Trophoblast cell (in vitro differentiated cells and primary cell): ENCODE measurements around the gene RTL1.

Source experiments
- DNase-seq, 2 donors: peaks; one replicate each; pipeline ENCODE4 v3.0.0-alpha.2; 2016
- H2AFZ ChIP-seq: 2 replicates; pipeline ENCODE4 v1.6.1; 2013; ENCODE audit warnings: low read length, moderate library complexity, mild to moderate bottlenecking; ENCODE audit not compliant: insufficient read depth, poor library complexity
- H2AK5ac ChIP-seq: 2 replicates; pipeline ENCODE4 v1.6.1; 2013; ENCODE audit warnings: mild to moderate bottlenecking, low read length
- H2BK120ac ChIP-seq: 2 replicates; pipeline ENCODE4 v1.6.1; 2013; ENCODE audit warnings: low read length, mild to moderate bottlenecking, moderate library complexity; ENCODE audit not compliant: insufficient read depth, poor library complexity
- H2BK12ac ChIP-seq: 2 replicates; pipeline ENCODE4 v1.6.1; 2013; ENCODE audit warnings: mild to moderate bottlenecking, low read length, moderate library complexity
- H2BK5ac ChIP-seq: 2 replicates; pipeline ENCODE4 v1.6.1; 2013; ENCODE audit warnings: low read length, low read depth, moderate library complexity, mild to moderate bottlenecking; ENCODE audit not compliant: poor library complexity
- H3K14ac ChIP-seq: 2 replicates; pipeline ENCODE4 v1.6.1; 2013; ENCODE audit warnings: mild to moderate bottlenecking, low read length
- H3K18ac ChIP-seq: 2 replicates; pipeline ENCODE4 v1.6.1; 2013; ENCODE audit warnings: mild to moderate bottlenecking, low read length
- H3K23ac ChIP-seq: 2 replicates; pipeline ENCODE4 v1.6.1; 2013; ENCODE audit warnings: low read length
- H3K27ac ChIP-seq: 2 replicates; pipeline ENCODE4 v1.5.1; 2013; ENCODE audit warnings: low read depth, mild to moderate bottlenecking, inconsistent platforms, low read length, moderate library complexity
- H3K27me3 ChIP-seq: 2 replicates; pipeline ENCODE4 v1.6.1; 2013; ENCODE audit warnings: inconsistent platforms, mild to moderate bottlenecking, low read length, moderate library complexity; ENCODE audit not compliant: insufficient read depth
- H3K36me3 ChIP-seq, 2 experiments: 1 replicate in 1 of 2; 2 replicates in 1 of 2; pipeline ENCODE4 v1.6.1; 2013; ENCODE audit warnings: low read length in 2 of 2, mild to moderate bottlenecking in 2 of 2, moderate library complexity in 1 of 2; ENCODE audit not compliant: insufficient read depth in 2 of 2, control insufficient read depth in 1 of 2
- H3K4ac ChIP-seq: 2 replicates; pipeline ENCODE4 v1.6.1; 2013; ENCODE audit warnings: low read depth, mild to moderate bottlenecking, low read length, moderate library complexity
- H3K4me1 ChIP-seq, 2 experiments: 1 replicate in 1 of 2; 2 replicates in 1 of 2; pipeline ENCODE4 v1.6.1; 2013; ENCODE audit warnings: low read length in 2 of 2, mild to moderate bottlenecking in 2 of 2, moderate library complexity in 1 of 2; ENCODE audit not compliant: insufficient read depth in 2 of 2, control insufficient read depth in 1 of 2
- H3K4me2 ChIP-seq: 2 replicates; pipeline ENCODE4 v1.6.1; 2013; ENCODE audit warnings: inconsistent platforms, mild to moderate bottlenecking, low read length, moderate library complexity
- H3K4me3 ChIP-seq: 2 replicates; pipeline ENCODE4 v1.5.1; 2013; ENCODE audit warnings: mild to moderate bottlenecking, low read depth, low read length, inconsistent platforms
- H3K79me1 ChIP-seq: one replicate; pipeline ENCODE4 v1.6.1; 2013; ENCODE audit warnings: low read length
- H3K79me2 ChIP-seq: 2 replicates; pipeline ENCODE4 v1.6.1; 2013; ENCODE audit warnings: low read length, mild to moderate bottlenecking; ENCODE audit not compliant: control insufficient read depth, insufficient read depth, poor library complexity
- H3K9ac ChIP-seq: 2 replicates; pipeline ENCODE4 v1.6.1; 2013; ENCODE audit warnings: mild to moderate bottlenecking, low read length
- H3K9me3 ChIP-seq: 2 replicates; pipeline ENCODE4 v1.6.1; 2013; ENCODE audit warnings: low read depth, mild to moderate bottlenecking, control low read depth, inconsistent platforms, low read length; ENCODE audit not compliant: insufficient read depth
- H4K12ac ChIP-seq: 2 replicates; pipeline ENCODE4 v1.6.1; 2013; ENCODE audit warnings: low read depth, mild to moderate bottlenecking, low read length, moderate library complexity
- H4K8ac ChIP-seq: 2 replicates; pipeline ENCODE4 v1.6.1; 2013; ENCODE audit warnings: low read depth, mild to moderate bottlenecking, low read length, moderate library complexity
- H4K91ac ChIP-seq: one replicate; pipeline ENCODE4 v1.6.1; 2013; ENCODE audit warnings: low read depth, mild to moderate bottlenecking, low read length, moderate library complexity
- WGBS: extraction: QIAGEN DNeasy Blood & Tissue Kit; methylation state at CpG from one replicate; pipeline ENCODE4 v1.1.7; 2013; ENCODE audit warnings: missing lambda C conversion rate; ENCODE audit not compliant: insufficient read length, insufficient coverage; ENCODE audit errors: extremely low coverage; 5-methylcytosine and 5-hydroxymethylcytosine counted together

RTL1 gene

GRCh38 chr14:100915560-100915959 lies 12.0 kb upstream of the RTL1 start:
- H3K27me3 ChIP-seq = no peaks in the 10 kb centered on the region
- H3K27ac ChIP-seq = no peak overlapping the region
- no peak overlapping the region for H3K4me3 ChIP-seq

DNA sequence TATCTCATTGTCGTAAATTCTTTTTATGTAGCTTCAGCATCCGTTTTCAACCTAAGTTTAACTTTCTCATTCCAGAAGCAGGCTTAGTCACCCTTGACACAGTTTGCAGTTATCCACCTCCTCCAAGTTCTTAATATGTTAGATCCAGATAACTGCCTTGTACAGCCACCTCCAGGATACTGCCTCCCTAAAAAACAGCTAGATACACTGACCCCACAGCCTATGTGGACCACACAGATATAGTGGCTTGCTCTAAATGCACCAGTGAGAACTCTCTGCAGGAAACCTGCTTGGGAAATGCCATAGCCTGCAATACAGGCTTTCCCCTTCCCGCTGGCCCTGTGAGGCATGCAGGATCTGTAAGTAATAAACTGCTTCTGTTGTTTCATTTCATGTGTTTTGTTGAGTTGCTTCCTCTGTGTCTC lies 11.1 kb upstream of the RTL1 start:
- no peaks in the 10 kb centered on the region for H3K79me2 ChIP-seq
- no peak overlapping the region for H2AK5ac ChIP-seq
- H3K9ac ChIP-seq = no peak overlapping the region
- no peak overlapping the region for H4K91ac ChIP-seq
- H2BK120ac ChIP-seq = no peak overlapping the region
- no peak overlapping the region for H3K14ac ChIP-seq
- H3K4me2 ChIP-seq = no peak overlapping the region
- H3K36me3 ChIP-seq = no peaks in the 10 kb centered on the region
- H2BK5ac ChIP-seq = no peak overlapping the region
- no peaks in the 10 kb centered on the region for H3K79me1 ChIP-seq
- WGBS = no CpG with 5 or more reads among the region's 3 CpGs
- no peaks in the 10 kb centered on the region for H3K9me3 ChIP-seq
- H4K8ac ChIP-seq = no peak overlapping the region
- H3K4me1 ChIP-seq = no peaks in the 10 kb centered on the region
- H3K27ac ChIP-seq = no peak overlapping the region
- no peak overlapping the region for H3K4me3 ChIP-seq
- no peak overlapping the region for H2AFZ ChIP-seq
- H3K18ac ChIP-seq = no peak overlapping the region
- no peak for DNase-seq
- H4K12ac ChIP-seq = no peak overlapping the region
- H3K4ac ChIP-seq = no peak overlapping the region
- no peak overlapping the region for H2BK12ac ChIP-seq
- no peak overlapping the region for H3K23ac ChIP-seq
- no peaks in the 10 kb centered on the region for H3K27me3 ChIP-seq

More at GRCh38 chr14:100915560-100915959, 12.0 kb upstream of the RTL1 start:
- H3K18ac ChIP-seq = no peak overlapping the region
- no peak overlapping the region for H3K23ac ChIP-seq
- H3K79me2 ChIP-seq = no peaks in the 10 kb centered on the region
- no peak overlapping the region for H3K14ac ChIP-seq
- H2AK5ac ChIP-seq = no peak overlapping the region
- H2BK5ac ChIP-seq = no peak overlapping the region
- H4K91ac ChIP-seq = no peak overlapping the region
- no peaks in the 10 kb centered on the region for H3K9me3 ChIP-seq
- no peak overlapping the region for H2BK12ac ChIP-seq
- no peaks in the 10 kb centered on the region for H3K79me1 ChIP-seq
- no peak for DNase-seq
- no peak overlapping the region for H3K9ac ChIP-seq
- H4K8ac ChIP-seq = no peak overlapping the region
- no peaks in the 10 kb centered on the region for H3K36me3 ChIP-seq
- H2AFZ ChIP-seq = no peak overlapping the region
- H3K4me1 ChIP-seq = no peaks in the 10 kb centered on the region
- H2BK120ac ChIP-seq = no peak overlapping the region
- WGBS = no CpG with 5 or more reads among the region's 2 CpGs
- H3K4me2 ChIP-seq = no peak overlapping the region
- H3K4ac ChIP-seq = no peak overlapping the region
- no peak overlapping the region for H4K12ac ChIP-seq

GRCh38 chr14:100911665-100912316 lies 8.3 kb upstream of the RTL1 start:
- H2AFZ ChIP-seq = no peak overlapping the region
- no peaks in the 10 kb centered on the region for H3K27me3 ChIP-seq
- no peak for DNase-seq
- no peak overlapping the region for H3K4ac ChIP-seq
- H3K18ac ChIP-seq = no peak overlapping the region
- no peak overlapping the region for H3K23ac ChIP-seq
- H3K27ac ChIP-seq = no peak overlapping the region
- no peak overlapping the region for H3K14ac ChIP-seq
- no peak overlapping the region for H4K12ac ChIP-seq
- no peak overlapping the region for H3K4me3 ChIP-seq
- no peak overlapping the region for H2BK5ac ChIP-seq
- no peaks in the 10 kb centered on the region for H3K79me1 ChIP-seq
- H4K8ac ChIP-seq = no peak overlapping the region
- no peaks in the 10 kb centered on the region for H3K9me3 ChIP-seq
- no peak overlapping the region for H3K9ac ChIP-seq
- H4K91ac ChIP-seq = no peak overlapping the region
- H3K4me1 ChIP-seq = no peaks in the 10 kb centered on the region
- no peaks in the 10 kb centered on the region for H3K79me2 ChIP-seq
- H3K36me3 ChIP-seq = no peaks in the 10 kb centered on the region
- H2BK12ac ChIP-seq = no peak overlapping the region
- H2BK120ac ChIP-seq = no peak overlapping the region
- WGBS = no CpG with 5 or more reads among the region's 8 CpGs
- no peak overlapping the region for H3K4me2 ChIP-seq
- H2AK5ac ChIP-seq = no peak overlapping the region

- Histone ChIP-seq H4K91ac (no peak overlapping the region), H2BK12ac (no peak overlapping the region), H2BK120ac (no peak overlapping the region), H3K4me3 (no peak overlapping the region), H3K9me3 (no peaks in the 10 kb centered on the region), H3K4me2 (no peak overlapping the region), H3K4me1 (no peaks in the 10 kb centered on the region), H3K18ac (no peak overlapping the region), H3K36me3 (no peaks in the 10 kb centered on the region), H3K9ac (no peak overlapping the region), H3K4ac (no peak overlapping the region), H2AK5ac (no peak overlapping the region), H3K23ac (no peak overlapping the region), H3K27ac (no peak overlapping the region), H4K8ac (no peak overlapping the region), H2BK5ac (no peak overlapping the region), H2AFZ (no peak overlapping the region), H3K27me3 (no peaks in the 10 kb centered on the region), H3K79me1 (no peaks in the 10 kb centered on the region), H4K12ac (no peak overlapping the region), H3K79me2 (no peaks in the 10 kb centered on the region), H3K14ac (no peak overlapping the region)
- DNase-seq = no peak
- no CpG with 5 or more reads among the region's 21 CpGs for WGBS
These were observed 7.6 kb upstream of the RTL1 start for GRCh38 chr14:100910888-100911664.
